DOHH2 (cell line): ENCODE data around the gene GCN1.

Source experiments
- H3F3A ChIP-seq: fragments of 200-600 bp; sonication (generic), shearing (Covaris generic); 2 replicates; pipeline ENCODE4 v1.6.0; 2016; ENCODE audit warnings: antibody characterized with exemption, mild to moderate bottlenecking; ENCODE audit not compliant: control insufficient read depth, insufficient read depth
- H3K27ac ChIP-seq: fragments of 200-600 bp; sonication (generic); 2 replicates; pipeline ENCODE4 v1.5.1; 2014; ENCODE audit warnings: low read depth, mild to moderate bottlenecking, low read length, moderate library complexity
- H3K27me3 ChIP-seq: fragments of 200-600 bp; sonication (generic); 2 replicates; pipeline ENCODE4 v1.6.1; 2014; ENCODE audit warnings: mild to moderate bottlenecking, low read length, mixed read lengths; ENCODE audit not compliant: control insufficient read depth
- H3K36me3 ChIP-seq: fragments of 200-600 bp; sonication (generic); 2 replicates; pipeline ENCODE4 v1.6.1; 2014; ENCODE audit warnings: mild to moderate bottlenecking, low read length, moderate library complexity, mixed read lengths; ENCODE audit not compliant: control insufficient read depth
- H3K4me1 ChIP-seq: fragments of 200-600 bp; sonication (generic); 2 replicates; pipeline ENCODE4 v1.6.1; 2014; ENCODE audit warnings: mild to moderate bottlenecking, low read length, mixed read lengths; ENCODE audit not compliant: control insufficient read depth
- H3K4me2 ChIP-seq: fragments of 200-600 bp; sonication (generic); 2 replicates; pipeline ENCODE4 v1.6.0; 2014; ENCODE audit warnings: mild to moderate bottlenecking, low read length, moderate library complexity
- H3K4me3 ChIP-seq: fragments of 200-600 bp; sonication (generic); 2 replicates; pipeline ENCODE4 v1.5.1; 2014; ENCODE audit warnings: mild to moderate bottlenecking, low read length, mixed read lengths
- H3K79me2 ChIP-seq: fragments of 200-600 bp; sonication (generic); 2 replicates; pipeline ENCODE4 v1.6.1; 2014; ENCODE audit warnings: mild to moderate bottlenecking, low read length, mixed read lengths; ENCODE audit not compliant: control insufficient read depth
- H3K9me2 ChIP-seq: fragments of 200-600 bp; sonication (generic); replicated peaks from 2 replicates; pipeline ENCODE4 v1.6.1; 2014; ENCODE audit warnings: mild to moderate bottlenecking, low read length, mixed read lengths; ENCODE audit not compliant: control insufficient read depth
- H3K9me3 ChIP-seq: fragments of 200-600 bp; sonication (generic); 2 replicates; pipeline ENCODE4 v1.6.1; 2014; ENCODE audit warnings: antibody characterized with exemption, low read length, mixed read lengths; ENCODE audit not compliant: control insufficient read depth, insufficient read depth
- H4K20me1 ChIP-seq: fragments of 200-600 bp; sonication (generic); 2 replicates; pipeline ENCODE4 v1.6.0; 2014; ENCODE audit warnings: low read depth, mild to moderate bottlenecking, antibody characterized with exemption, low read length, moderate library complexity; ENCODE audit not compliant: control insufficient read depth, insufficient read depth
- EZH2phosphoT487 ChIP-seq: fragments of 200-600 bp; sonication (generic); IDR thresholded peaks from 2 replicates; pipeline ENCODE4 v1.6.1; 2017; ENCODE audit warnings: borderline replicate concordance, mild to moderate bottlenecking, antibody characterized with exemption, low read length, moderate library complexity, mixed read lengths
- TF ChIP-seq, protein P1 (sequence below): fragments of 200-600 bp; sonication (generic); IDR thresholded peaks from one replicate; pipeline ENCODE4 v1.5.1; 2014; ENCODE audit warnings: antibody characterized with exemption, mild to moderate bottlenecking, low read depth, low read length; ENCODE audit not compliant: poor library complexity, severe bottlenecking

Gene GCN1

DNA sequence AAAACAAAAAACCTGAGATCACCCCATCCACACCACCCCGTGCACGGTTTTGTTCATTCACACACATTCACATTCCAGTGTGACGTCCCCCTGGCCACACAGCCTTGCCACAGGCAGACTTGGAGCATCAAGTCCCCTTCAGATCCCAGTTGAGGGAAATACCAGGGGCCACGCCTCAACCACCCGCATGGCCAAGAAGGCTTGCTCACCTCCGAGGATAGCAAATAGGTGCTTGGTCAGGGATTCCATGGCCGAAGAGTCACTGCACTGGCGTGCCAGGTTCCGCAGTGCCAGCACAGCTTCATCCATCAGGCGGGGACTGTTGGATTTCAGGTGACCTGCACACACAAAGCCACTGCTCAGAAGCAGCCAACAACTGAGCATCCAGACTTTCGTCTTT is 19.0 kb downstream of the GCN1 start:
- no peak overlapping the region for H3K27ac ChIP-seq
- H3F3A ChIP-seq, result 0 out of 2 replicates have a peak, but pooled peaks cover under 1% of the 10 kb centered on the region
- H3K9me2 ChIP-seq, result no peaks in the 10 kb centered on the region
- H4K20me1 ChIP-seq, result no peaks in the 10 kb centered on the region; the same call in 1 of the 2 replicates
- H3K4me3 ChIP-seq, result no peak overlapping the region
- no peaks in the 10 kb centered on the region for H3K4me1 ChIP-seq
- TF ChIP-seq, protein P1, sequence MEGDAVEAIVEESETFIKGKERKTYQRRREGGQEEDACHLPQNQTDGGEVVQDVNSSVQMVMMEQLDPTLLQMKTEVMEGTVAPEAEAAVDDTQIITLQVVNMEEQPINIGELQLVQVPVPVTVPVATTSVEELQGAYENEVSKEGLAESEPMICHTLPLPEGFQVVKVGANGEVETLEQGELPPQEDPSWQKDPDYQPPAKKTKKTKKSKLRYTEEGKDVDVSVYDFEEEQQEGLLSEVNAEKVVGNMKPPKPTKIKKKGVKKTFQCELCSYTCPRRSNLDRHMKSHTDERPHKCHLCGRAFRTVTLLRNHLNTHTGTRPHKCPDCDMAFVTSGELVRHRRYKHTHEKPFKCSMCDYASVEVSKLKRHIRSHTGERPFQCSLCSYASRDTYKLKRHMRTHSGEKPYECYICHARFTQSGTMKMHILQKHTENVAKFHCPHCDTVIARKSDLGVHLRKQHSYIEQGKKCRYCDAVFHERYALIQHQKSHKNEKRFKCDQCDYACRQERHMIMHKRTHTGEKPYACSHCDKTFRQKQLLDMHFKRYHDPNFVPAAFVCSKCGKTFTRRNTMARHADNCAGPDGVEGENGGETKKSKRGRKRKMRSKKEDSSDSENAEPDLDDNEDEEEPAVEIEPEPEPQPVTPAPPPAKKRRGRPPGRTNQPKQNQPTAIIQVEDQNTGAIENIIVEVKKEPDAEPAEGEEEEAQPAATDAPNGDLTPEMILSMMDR, result no peak
- no peak for TF ChIP-seq EZH2phosphoT487
- H3K79me2 ChIP-seq, result peaks cover 3% of the 10 kb centered on the region; the same call in 1 of the 2 replicates
- H3K4me2 ChIP-seq, result no peak overlapping the region
- peaks cover 82% of the 10 kb centered on the region for H3K36me3 ChIP-seq
- no peaks in the 10 kb centered on the region for H3K27me3 ChIP-seq
- H3K9me3 ChIP-seq, result no peaks in the 10 kb centered on the region

DNA sequence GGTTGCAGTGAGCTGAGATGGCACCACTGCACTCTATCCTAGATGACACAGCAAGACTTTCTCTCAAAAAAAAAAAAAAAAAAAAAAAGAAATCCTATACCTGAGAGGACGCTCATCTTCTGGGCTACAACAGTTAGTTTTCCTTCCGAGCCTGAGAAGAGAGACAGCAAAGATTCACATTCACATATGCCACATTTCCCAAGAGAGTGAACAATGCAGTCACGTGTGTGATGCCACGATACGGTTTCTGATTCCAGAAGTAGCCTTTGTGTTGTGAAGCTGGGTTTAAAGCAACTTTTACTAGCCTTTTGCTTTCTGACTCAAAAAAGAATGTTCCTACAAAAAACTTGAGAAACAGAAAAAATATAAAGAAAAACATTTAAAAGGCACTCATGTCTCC is 19.5 kb downstream of the GCN1 start:
- no peak for TF ChIP-seq EZH2phosphoT487
- TF ChIP-seq, protein P1, result no peak

DNA sequence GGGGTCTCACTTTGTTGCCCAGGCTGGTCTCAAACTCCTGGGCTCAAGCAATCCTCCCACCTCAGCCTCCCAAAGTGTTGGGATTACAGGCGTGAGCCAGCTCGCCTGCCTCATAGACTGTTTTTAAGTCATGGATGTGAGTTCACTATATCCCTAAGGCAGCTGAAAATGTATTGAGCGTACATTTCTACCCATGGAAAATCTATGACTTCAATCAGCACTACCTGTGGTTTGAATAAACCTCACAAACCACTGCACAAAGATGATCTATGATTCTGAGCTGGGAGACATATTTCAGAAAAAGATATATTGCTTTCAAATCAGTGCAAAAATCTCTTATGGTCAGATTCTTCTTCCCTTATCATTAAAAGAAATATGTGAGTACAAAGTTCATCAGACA is 22.5 kb downstream of the GCN1 start:
- Histone ChIP-seq H4K20me1 (no peaks in the 10 kb centered on the region; the same call in 1 of the 2 replicates), H3K9me2 (no peaks in the 10 kb centered on the region), H3K36me3 (peaks cover 86% of the 10 kb centered on the region), H3K27ac (no peak overlapping the region), H3K79me2 (peaks cover 4% of the 10 kb centered on the region; the same call in 1 of the 2 replicates), H3F3A (peaks cover 23% of the 10 kb centered on the region), H3K27me3 (no peaks in the 10 kb centered on the region), H3K4me1 (peaks cover 19% of the 10 kb centered on the region), H3K4me2 (no peak overlapping the region), H3K9me3 (no peaks in the 10 kb centered on the region), H3K4me3 (no peak overlapping the region)
- no peak for TF ChIP-seq EZH2phosphoT487
- TF ChIP-seq, protein P1, result no peak

More for the DNA sequence above, 19.5 kb downstream of the GCN1 start:
- H4K20me1 ChIP-seq, result no peaks in the 10 kb centered on the region; the same call in 1 of the 2 replicates
- H3K27me3 ChIP-seq, result no peaks in the 10 kb centered on the region
- H3K4me2 ChIP-seq, result no peak overlapping the region
- H3K36me3 ChIP-seq, result peaks cover 87% of the 10 kb centered on the region
- no peaks in the 10 kb centered on the region for H3K9me2 ChIP-seq
- no peaks in the 10 kb centered on the region for H3K9me3 ChIP-seq
- peaks cover 3% of the 10 kb centered on the region; the same call in 1 of the 2 replicates for H3K79me2 ChIP-seq
- no peaks in the 10 kb centered on the region for H3K4me1 ChIP-seq
- no peak overlapping the region for H3K27ac ChIP-seq
- H3K4me3 ChIP-seq, result no peak overlapping the region
- H3F3A ChIP-seq, result peaks cover 5% of the 10 kb centered on the region; the same call in 1 of the 2 replicates

DNA sequence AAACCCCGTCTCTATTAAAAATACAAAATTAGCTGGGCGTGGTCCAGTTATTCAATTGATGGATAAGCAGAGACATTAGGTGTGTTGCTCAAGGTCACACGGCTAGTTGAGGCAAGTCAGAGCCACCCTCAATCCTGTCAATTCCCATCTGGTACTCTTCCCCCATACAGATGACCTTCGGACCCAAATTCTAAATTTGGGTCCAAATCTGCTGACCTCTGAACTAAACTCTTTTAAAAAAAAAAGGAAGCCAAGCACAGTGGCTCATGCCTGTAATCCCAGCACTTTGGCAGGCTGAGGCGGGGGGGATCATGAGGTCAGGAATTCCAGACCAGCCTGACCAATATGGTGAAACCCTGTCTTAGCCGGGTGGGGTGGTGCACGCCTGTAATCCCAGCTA is 23.9 kb downstream of the GCN1 start:
- Histone ChIP-seq H3K4me1 (peaks cover 32% of the 10 kb centered on the region), H3K36me3 (peaks cover 76% of the 10 kb centered on the region)
- TF ChIP-seq, protein P1, result no peak
- TF ChIP-seq EZH2phosphoT487, result no peak

More for the DNA sequence above, 23.9 kb downstream of the GCN1 start:
- Histone ChIP-seq H3K9me3 (no peaks in the 10 kb centered on the region), H3K4me2 (no peak overlapping the region), H3K4me3 (no peak overlapping the region), H3F3A (peaks cover 29% of the 10 kb centered on the region), H3K79me2 (peaks cover 6% of the 10 kb centered on the region), H3K27me3 (no peaks in the 10 kb centered on the region), H3K9me2 (no peaks in the 10 kb centered on the region), H3K27ac (no peak overlapping the region), H4K20me1 (no peaks in the 10 kb centered on the region)
